Vein endothelial cell (primary cell): ENCODE results near the gene TMEM63C. TPM values are rescaled to one million over a fixed set of nuclear protein-coding genes. Genes with fewer than 3 reads are reported as not detected.

Source experiments
- small RNA-seq: library from RNA; depleted of rRNA; stranded (forward); fragments of <200 nt; gene quantifications from one replicate; pipeline ENCODE3, GENCODE V24; 2012
- total RNA-seq: library from RNA; depleted of rRNA; stranded (reverse); fragments of >200 nt; gene quantifications from 2 replicates; pipeline ENCODE4 v1.2.3, GENCODE V29; 2012

TMEM63C gene
- total RNA-seq: not detected in 2 replicates

GRCh38 chr14:77181603-77182437 is at the start of gene TMEM63C:
Gene TMEM63C, plus strand, starts transcription at chr14:77181798. Its CDS starts 37,016 bp downstream, at chr14:77218814.

GRCh38 chr14:77141214-77142004 is 40.2 kb upstream of the TMEM63C start, which contains the start of gene ZDHHC22:
Gene ZDHHC22, minus strand, starts transcription at chr14:77141791. Its CDS starts 2,053 bp downstream, at chr14:77139738.

GRCh38 chr14:77271113-77271710 is 89.6 kb downstream of the TMEM63C start, which contains the start of gene NGB:
Gene NGB, minus strand, starts transcription at chr14:77271206. Its CDS starts 269 bp downstream, at chr14:77270937.

Small RNAs within 50 kb of the gene (small RNA-seq; reads per million reads assigned to genes)
- gene MIR1260A: not detected
- not detected for gene RF00421

Other genes starting within 250 kb of the TMEM63C start
- 10.5 and 15.4 TPM in 2 replicates for gene IRF2BPL, start 153.1 kb upstream of the TMEM63C start, total RNA-seq
- 18.7 and 23.2 TPM in 2 replicates for gene CIPC, start 83.5 kb upstream of the TMEM63C start, total RNA-seq
- under 0.01 TPM in 1 of 2 replicates, not detected in the other for gene ZDHHC22, start 40.0 kb upstream of the TMEM63C start, total RNA-seq
- not detected in 2 replicates for gene NGB, start 89.4 kb downstream of the TMEM63C start, total RNA-seq
- 13.1 and 16.0 TPM in 2 replicates for gene POMT2, start 139.1 kb downstream of the TMEM63C start, total RNA-seq
- 27.3 and 35.6 TPM in 2 replicates for gene GSTZ1, start 139.2 kb downstream of the TMEM63C start, total RNA-seq
- 12.7 and 16.3 TPM in 2 replicates for gene TMED8, start 195.3 kb downstream of the TMEM63C start, total RNA-seq
- gene SAMD15, start 195.6 kb downstream of the TMEM63C start, total RNA-seq: 0.98 and 1.6 TPM in 2 replicates
- gene NOXRED1, start 241.7 kb downstream of the TMEM63C start, total RNA-seq: under 0.01 TPM in 1 of 2 replicates, not detected in the other